ENCODE results near the gene MDM1.

- TF ChIP-seq CTCF (IDR thresholded peaks at IDR 0.05 in 2 of 3, conservative IDR thresholded peaks at IDR 0.05 in 1 of 3; ENCODE audit: borderline replicate concordance in 1 of 3, insufficient read depth in 1 of 3, low read depth in 2 of 3, low read length in 2 of 3) (no peak), SP1 (IDR thresholded peaks at IDR 0.05; ENCODE audit: low read depth) (no peak), REST (IDR thresholded peaks at IDR 0.05; ENCODE audit: low read depth) (no peak), EZH2phosphoT487 (IDR thresholded peaks at IDR 0.05; ENCODE audit: borderline replicate concordance) (no peak), POLR2AphosphoS5 (IDR thresholded peaks at IDR 0.05; ENCODE audit: low read depth, low read length) (no peak), ZNF274 (IDR thresholded peaks at IDR 0.05; ENCODE audit: low read depth, low read length) (no peak), ELF1 (IDR thresholded peaks at IDR 0.05; ENCODE audit: borderline replicate concordance, low read depth) (no peak), POLR2A (IDR thresholded peaks at IDR 0.05; ENCODE audit: borderline replicate concordance, extremely low read depth, insufficient read depth, insufficient read length) (no peak), EZH2 (IDR thresholded peaks at IDR 0.05) (no peak), YY1 (IDR thresholded peaks at IDR 0.05; ENCODE audit: extremely low read depth, insufficient replicate concordance, low read depth, low read length) (no peak)
These were observed 3.3 kb upstream of the MDM1 start for GRCh38 chr12:68335462-68335861.
